ENCODE data around the gene B3GALT4.
A peak's percentile ranks its signal among the peaks of the same experiment; 100 is the strongest.
"Not testable (repeated sequence)": the region's sequence is repeated elsewhere in the genome, so short reads cannot be mapped to it uniquely, and the experiment has no call there.

The B3GALT4 gene, protein sequence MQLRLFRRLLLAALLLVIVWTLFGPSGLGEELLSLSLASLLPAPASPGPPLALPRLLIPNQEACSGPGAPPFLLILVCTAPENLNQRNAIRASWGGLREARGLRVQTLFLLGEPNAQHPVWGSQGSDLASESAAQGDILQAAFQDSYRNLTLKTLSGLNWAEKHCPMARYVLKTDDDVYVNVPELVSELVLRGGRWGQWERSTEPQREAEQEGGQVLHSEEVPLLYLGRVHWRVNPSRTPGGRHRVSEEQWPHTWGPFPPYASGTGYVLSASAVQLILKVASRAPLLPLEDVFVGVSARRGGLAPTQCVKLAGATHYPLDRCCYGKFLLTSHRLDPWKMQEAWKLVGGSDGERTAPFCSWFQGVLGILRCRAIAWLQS

GRCh38 chr6:33276864-33277662 is at the start of gene B3GALT4:
Gene B3GALT4 (plus strand): TSS chr6:33277123. CDS start chr6:33277420, 297 bp downstream.
- DNase-seq = peak in 40 of 42 donors; percentile 27 to 79 (median 63)
- intact Hi-C loops (cut with DNase I) = no loop called here

- no peak for DNase-seq
- intact Hi-C loops (cut with DNase I) = no loop called here
Measured at GRCh38 chr6:33235221-33235634, 41.7 kb upstream of the B3GALT4 start.

- no peak for DNase-seq
- intact Hi-C loops (cut with DNase I) = no loop called here
Measured at GRCh38 chr6:33236328-33236727, 40.6 kb upstream of the B3GALT4 start.

GRCh38 chr6:33236852-33237251 is 40.1 kb upstream of the B3GALT4 start:
- intact Hi-C loops (cut with DNase I) = no loop called here
- no peak for DNase-seq

DNA sequence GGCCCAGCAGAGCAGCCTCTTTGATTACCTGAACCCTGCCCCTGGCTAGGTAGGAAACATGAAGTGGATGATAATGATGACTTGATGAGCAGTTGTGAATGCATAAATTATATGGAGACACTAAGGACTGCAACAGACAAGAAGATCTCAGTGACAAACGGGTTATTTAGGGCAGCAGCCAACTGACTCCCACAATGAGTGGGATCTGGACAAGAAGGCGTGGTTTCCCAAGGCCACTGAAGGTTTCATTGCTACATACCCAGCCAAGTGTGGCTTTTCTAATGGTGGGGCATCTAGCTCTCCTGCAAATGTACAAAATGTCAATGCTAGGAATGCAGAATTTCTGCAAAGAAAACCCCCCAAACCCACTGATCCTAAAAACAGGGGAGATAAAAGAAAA is 39.2 kb upstream of the B3GALT4 start:
- intact Hi-C loops (cut with DNase I) = no loop called here
- DNase-seq = no peak

DNA sequence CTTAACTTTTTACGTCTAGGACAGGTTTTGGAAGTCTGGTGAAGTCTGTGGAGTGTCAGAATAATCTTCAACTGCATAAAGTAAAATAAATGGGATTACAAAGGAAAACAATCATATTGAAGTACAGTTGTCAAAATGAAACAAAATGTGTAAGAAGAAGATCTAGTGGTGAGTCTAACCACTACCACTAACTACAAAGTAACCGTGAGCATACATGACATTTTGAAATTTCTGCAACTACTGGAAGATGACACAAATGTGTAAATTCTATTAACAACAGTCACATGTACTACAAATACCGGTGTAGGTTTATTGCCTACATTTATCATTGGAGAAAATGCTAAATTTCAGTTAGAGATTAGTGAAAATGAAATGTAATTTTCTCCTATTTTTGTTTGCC is 35.0 kb upstream of the B3GALT4 start:
- no peak for DNase-seq
- intact Hi-C loops (cut with DNase I) = loop anchor here (10.0 kb wide), 1 partner anchor 227 kb away; no protein-coding TSS in a partner anchor

GRCh38 chr6:33243476-33243875 is 33.4 kb upstream of the B3GALT4 start:
- intact Hi-C loops (cut with DNase I) = loop anchor here (10.0 kb wide), 1 partner anchor 229 kb away; no protein-coding TSS in a partner anchor
- no peak for DNase-seq

GRCh38 chr6:33247977-33248642 is 28.8 kb upstream of the B3GALT4 start:
- DNase-seq = peak; percentile 78 to 98 (median 92)
- intact Hi-C loops (cut with DNase I) = loop anchor here (2.0 to 10.0 kb wide), 5 partner anchors 35 to 233 kb away; partner anchors contain the start of genes HSD17B8, RXRB and SLC39A7

DNA sequence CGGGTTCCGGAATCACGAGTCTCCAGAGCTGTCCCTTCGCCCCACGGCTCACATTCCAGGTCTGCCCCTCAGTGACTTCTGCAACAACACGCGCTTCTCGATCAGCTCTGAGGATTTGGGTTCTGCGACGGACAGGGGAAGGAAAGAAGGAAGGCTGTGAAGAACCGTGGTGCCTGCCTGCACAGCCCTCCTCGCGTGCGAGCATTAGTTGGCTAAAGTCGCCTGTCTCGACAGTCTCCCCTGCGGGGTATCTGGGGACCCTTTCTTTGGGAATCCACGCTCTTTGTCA is 28.3 kb upstream of the B3GALT4 start:
- DNase-seq = peak in 1 of 42 donors; percentile 42
- intact Hi-C loops (cut with DNase I) = loop anchor here (2.0 to 10.0 kb wide), 5 partner anchors 36 to 234 kb away; partner anchors contain the start of genes HSD17B8, RXRB and SLC39A7

GRCh38 chr6:33248932-33249731 is 27.8 kb upstream of the B3GALT4 start:
- intact Hi-C loops (cut with DNase I) = loop anchor here (2.0 to 10.0 kb wide), 5 partner anchors 36 to 234 kb away; partner anchors contain the start of genes HSD17B8, RXRB and SLC39A7
- DNase-seq = peak; percentile 90 to 99 (median 98)

DNA sequence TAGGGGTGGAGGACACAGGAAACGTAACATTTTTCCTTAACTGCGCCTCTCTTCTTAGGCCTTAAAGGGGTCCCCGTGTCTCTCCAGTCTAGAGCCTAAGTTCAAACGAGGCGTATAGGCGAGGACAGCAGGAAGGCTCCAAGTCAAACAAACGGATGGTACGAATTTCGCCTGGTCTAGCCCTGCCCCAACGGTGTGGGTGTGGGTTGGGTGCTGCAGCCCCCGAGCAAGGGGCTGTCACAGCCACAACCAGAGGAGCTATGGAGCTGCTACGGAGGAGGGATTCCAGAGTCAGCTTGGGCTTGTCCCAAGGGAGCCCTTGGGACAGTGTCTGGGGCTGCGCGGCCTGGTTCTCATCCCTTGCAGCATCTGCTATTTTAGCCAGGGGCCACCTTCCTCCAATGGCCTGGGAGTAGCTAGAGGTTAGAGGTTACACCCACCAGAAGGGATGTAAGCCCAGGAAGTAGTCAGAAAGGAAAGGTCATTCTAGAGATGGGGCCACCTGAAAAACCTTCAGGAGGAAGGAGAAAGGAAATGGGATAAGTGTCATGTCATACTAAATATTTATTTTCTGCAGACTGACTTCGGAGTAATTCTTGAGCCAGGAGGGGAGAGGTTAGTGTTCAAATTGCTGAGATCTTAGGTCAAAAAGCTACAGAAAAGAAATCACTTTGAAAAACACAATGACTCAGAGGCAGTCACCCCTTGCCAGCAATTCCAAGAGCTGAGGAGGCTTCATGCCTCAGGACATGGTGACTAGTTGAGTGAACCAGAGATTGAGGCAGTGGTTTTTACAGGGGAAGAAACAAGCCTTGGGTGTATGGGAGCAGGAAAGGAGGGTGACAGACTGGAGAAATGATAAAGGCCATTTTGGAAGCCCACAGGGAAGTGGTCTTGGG is 26.9 kb upstream of the B3GALT4 start:
- DNase-seq = peak in 4 of 42 donors; percentile 7 to 29 (median 16)
- intact Hi-C loops (cut with DNase I) = loop anchor here (2.0 to 10.0 kb wide), 5 partner anchors 37 to 235 kb away; partner anchors contain the start of genes HSD17B8, RXRB and SLC39A7

- intact Hi-C loops (cut with DNase I) = no loop called here
- DNase-seq = no peak
Measured at GRCh38 chr6:33250731-33251130, 26.2 kb upstream of the B3GALT4 start.

DNA sequence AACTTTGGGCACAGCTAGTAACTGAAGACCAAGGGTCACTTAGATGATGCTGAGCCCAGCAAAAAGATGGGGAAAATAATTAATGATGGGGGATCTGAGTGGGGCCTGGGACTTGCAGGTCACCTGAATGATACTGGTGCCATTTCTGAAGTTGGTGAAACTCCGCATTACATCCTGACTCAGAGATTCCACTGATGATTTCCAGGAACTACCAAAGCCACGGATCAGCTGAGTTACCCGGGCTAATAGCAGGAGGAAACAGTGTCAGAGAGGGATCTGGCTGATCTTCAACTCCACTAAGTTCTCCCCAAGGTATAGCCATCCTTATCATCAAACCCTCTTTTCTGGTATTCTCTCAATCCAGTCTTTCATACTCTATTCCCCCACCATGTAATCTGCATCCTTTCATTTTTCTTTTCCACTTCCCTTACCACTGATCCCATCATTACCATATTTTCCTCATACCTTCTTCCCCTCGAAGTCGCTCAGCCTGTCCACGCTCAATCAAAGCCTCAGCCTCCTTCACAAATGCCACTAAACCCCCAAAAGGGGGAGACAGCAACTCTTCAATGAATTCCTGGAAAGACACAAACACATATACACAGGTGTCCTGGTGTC is 25.4 kb upstream of the B3GALT4 start:
- intact Hi-C loops (cut with DNase I) = no loop called here
- no peak for DNase-seq

DNA sequence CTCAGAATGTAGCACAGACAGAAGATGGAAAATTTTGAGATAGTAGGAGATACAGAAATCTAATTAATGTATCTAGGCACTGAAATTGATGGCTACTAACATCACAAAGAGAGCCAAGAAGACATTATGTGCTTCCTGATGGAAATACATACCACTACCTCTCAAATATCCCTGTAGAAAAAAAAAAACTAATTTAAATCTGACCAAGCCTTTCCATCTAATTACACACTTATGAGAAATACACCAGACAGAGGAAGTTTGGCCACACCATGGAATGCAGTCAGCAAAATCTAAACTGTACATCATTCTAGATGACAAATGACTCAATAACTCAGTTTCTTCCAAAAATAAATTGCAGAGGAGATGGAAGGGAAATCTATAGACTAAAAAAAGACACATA is 24.2 kb upstream of the B3GALT4 start:
- intact Hi-C loops (cut with DNase I) = no loop called here

GRCh38 chr6:33254591-33254990 is 22.3 kb upstream of the B3GALT4 start:
- intact Hi-C loops (cut with DNase I) = no loop called here
- no peak for DNase-seq

More for the DNA sequence above, 24.2 kb upstream of the B3GALT4 start:
- DNase-seq = no peak

- intact Hi-C loops (cut with DNase I) = no loop called here
Measured at GRCh38 chr6:33259032-33259431, 17.9 kb upstream of the B3GALT4 start.

GRCh38 chr6:33262490-33262889 is 14.4 kb upstream of the B3GALT4 start:
- intact Hi-C loops (cut with DNase I); DNase-seq: not testable (repeated sequence)

More at GRCh38 chr6:33259032-33259431, 17.9 kb upstream of the B3GALT4 start:
- DNase-seq = no peak
